ENCODE data around the gene DNAJC4. TPM values are rescaled to one million over a fixed set of nuclear protein-coding genes. Genes with fewer than 3 reads are reported as not detected.

Gene DNAJC4
- total and polyA plus RNA-seq, 2 experiments from 2014 or later, result 12.8 to 58.4 TPM

GRCh38 chr11:64238999-64239398, 8.7 kb downstream of the DNAJC4 start:
- peaks cover 10% of the 10 kb centered on the region for H4K20me1 ChIP-seq (ENCODE audit: insufficient read depth, poor library complexity, severe bottlenecking)
- no peaks in the 10 kb centered on the region for H3K36me3 ChIP-seq (replicated peaks; ENCODE audit: insufficient read depth, low read depth)
- H3K27me3 ChIP-seq, result no peaks in the 10 kb centered on the region
- WGBS (ENCODE audit: low lambda C conversion rate, missing lambda C conversion rate), result 95% methylated on average over 5 of the region's 5 CpGs
- no peak for TF ChIP-seq EZH2phosphoT487 (IDR thresholded peaks at IDR 0.05; ENCODE audit: low read depth, severe bottlenecking, unreplicated experiment)
- no peak for TF ChIP-seq EZH2 (IDR thresholded peaks at IDR 0.05; ENCODE audit: borderline replicate concordance)
- TF ChIP-seq CTCF (IDR thresholded peaks at IDR 0.05; ENCODE audit: poor library complexity), result no peak
- no peaks in the 10 kb centered on the region for H3K9me3 ChIP-seq (ENCODE audit: low read depth)
- H3K4me2 ChIP-seq, result no peak overlapping the region
- no peaks in the 10 kb centered on the region for H3K9me2 ChIP-seq (replicated peaks; ENCODE audit: insufficient read depth)
- no peak overlapping the region for H2AFZ ChIP-seq
- H3K27ac ChIP-seq, result peak overlapping the region; percentile 19
- H3K4me1 ChIP-seq (ENCODE audit: insufficient read depth), result peaks cover 20% of the 10 kb centered on the region
- H3K4me3 ChIP-seq, result no peak overlapping the region
- no peak for DNase-seq (ENCODE audit: low spot score)
- H3K79me2 ChIP-seq, result peaks cover 23% of the 10 kb centered on the region

DNA sequence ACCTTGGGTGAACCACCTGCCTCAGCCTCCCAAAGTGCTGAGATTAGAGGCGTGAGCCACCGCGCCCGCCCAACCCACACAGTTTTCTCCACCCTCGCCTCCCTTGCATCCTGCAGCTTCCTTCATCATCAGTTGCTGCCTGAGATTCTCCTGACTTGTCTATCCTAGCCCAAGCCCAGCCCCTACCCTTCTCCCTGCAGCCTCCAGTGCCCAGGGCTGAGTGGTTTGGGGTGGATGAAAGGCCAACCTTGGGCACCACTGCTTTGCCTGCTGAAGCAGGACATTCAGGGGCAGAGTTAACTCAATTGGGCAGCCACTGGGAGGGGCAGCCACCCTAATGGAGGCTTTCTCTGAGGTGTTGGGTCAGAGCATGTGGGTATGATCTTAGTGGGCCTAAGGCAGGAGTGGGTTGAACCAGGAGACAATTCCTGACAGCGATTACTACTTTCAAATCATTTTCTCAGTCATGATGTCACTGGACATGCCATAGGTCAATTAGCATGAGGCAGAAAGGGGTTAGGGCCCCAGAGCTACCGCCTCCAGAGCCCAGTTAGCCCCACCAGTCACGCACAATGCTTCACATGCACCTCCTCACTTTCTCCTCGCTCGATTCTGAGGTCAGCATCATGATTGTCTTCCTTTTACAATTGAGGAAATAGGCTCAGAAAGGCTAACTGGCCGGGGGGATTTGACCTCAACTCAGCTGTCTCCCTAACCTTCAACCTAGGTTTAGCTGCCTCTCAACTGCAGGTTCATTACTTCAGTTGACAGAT, 9.5 kb downstream of the DNAJC4 start:
- no peak overlapping the region for H2AFZ ChIP-seq
- 93% methylated on average over 11 of the region's 11 CpGs for WGBS (ENCODE audit: low lambda C conversion rate, missing lambda C conversion rate)
- H3K79me2 ChIP-seq, result peaks cover 23% of the 10 kb centered on the region
- H3K27ac ChIP-seq, result peak overlapping the region; percentile 99
- no peaks in the 10 kb centered on the region for H3K9me3 ChIP-seq (ENCODE audit: low read depth)
- H3K36me3 ChIP-seq (replicated peaks; ENCODE audit: insufficient read depth, low read depth), result no peaks in the 10 kb centered on the region
- H4K20me1 ChIP-seq (ENCODE audit: insufficient read depth, poor library complexity, severe bottlenecking), result peaks cover 10% of the 10 kb centered on the region
- no peaks in the 10 kb centered on the region for H3K27me3 ChIP-seq
- no peak overlapping the region for H3K4me3 ChIP-seq
- DNase-seq (ENCODE audit: low spot score), result no peak
- peaks cover 20% of the 10 kb centered on the region for H3K4me1 ChIP-seq (ENCODE audit: insufficient read depth)
- TF ChIP-seq CTCF (IDR thresholded peaks at IDR 0.05; ENCODE audit: poor library complexity) (no peak), EZH2 (IDR thresholded peaks at IDR 0.05; ENCODE audit: borderline replicate concordance) (no peak), EZH2phosphoT487 (IDR thresholded peaks at IDR 0.05; ENCODE audit: low read depth, severe bottlenecking, unreplicated experiment) (no peak)
- no peaks in the 10 kb centered on the region for H3K9me2 ChIP-seq (replicated peaks; ENCODE audit: insufficient read depth)
- H3K4me2 ChIP-seq, result peak overlapping the region; percentile 82

DNA sequence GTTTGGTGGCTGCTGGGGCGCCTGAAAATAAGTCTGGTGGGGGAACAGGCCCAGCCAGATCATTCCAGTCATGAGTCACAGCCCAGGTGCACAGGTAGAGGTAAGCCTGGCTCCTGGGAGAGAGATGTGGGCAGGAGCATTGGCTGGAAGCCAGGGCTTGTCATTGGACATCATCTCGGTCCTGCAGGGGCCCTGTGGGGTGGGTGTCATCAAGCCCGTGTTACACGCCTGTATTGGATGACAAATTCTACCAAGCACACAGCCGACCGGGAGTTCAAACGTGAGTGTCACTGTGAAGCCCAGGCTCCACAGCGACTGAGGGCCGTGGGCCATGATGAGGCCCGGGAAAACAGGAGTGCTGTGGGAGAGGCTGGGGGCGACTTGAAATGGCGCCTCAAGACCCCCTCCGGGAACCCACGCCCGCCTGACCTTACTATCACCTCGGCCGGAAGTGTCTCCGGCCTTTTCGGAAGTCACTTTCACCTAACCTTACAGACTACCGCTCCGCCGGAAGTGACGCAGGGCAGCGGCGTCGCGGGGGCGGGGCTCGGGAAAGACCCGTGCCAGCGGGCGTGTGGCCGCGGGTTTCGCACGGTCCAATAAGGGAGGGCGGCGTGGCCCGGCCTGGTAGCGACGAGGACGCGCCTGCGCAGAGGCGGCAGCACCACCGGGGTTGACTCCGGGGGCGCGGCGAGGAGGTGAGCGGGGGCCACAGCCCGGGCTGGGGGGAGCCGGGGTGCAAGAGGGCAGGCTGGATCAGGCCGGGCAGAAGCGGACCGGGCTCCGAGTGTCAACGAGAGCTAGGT, 10.3 kb downstream of the DNAJC4 start, which contains the start of gene FKBP2:
TSS of gene FKBP2 (plus strand) at position 661 of the 806 bp plus-strand sequence. CDS start 1,293 bp downstream, outside the sequence.
- H3K4me1 ChIP-seq (ENCODE audit: insufficient read depth), result peaks cover 20% of the 10 kb centered on the region
- peak; percentile 99 for DNase-seq (ENCODE audit: low spot score)
- no peaks in the 10 kb centered on the region for H3K27me3 ChIP-seq
- peaks cover 3% of the 10 kb centered on the region for H4K20me1 ChIP-seq (ENCODE audit: insufficient read depth, poor library complexity, severe bottlenecking)
- H2AFZ ChIP-seq, result peak within 1 kb of the TSS; percentile 24
- peak within 1 kb of the TSS; percentile 82 for H3K4me2 ChIP-seq
- H3K79me2 ChIP-seq, result peaks cover 23% of the 10 kb centered on the region
- peak within 1 kb of the TSS; percentile 99 for H3K27ac ChIP-seq
- H3K9me2 ChIP-seq (replicated peaks; ENCODE audit: insufficient read depth), result no peaks in the 10 kb centered on the region
- no peaks in the 10 kb centered on the region for H3K36me3 ChIP-seq (replicated peaks; ENCODE audit: insufficient read depth, low read depth)
- WGBS (ENCODE audit: low lambda C conversion rate, missing lambda C conversion rate), result 3% methylated on average over 48 of the region's 58 CpGs
- no peaks in the 10 kb centered on the region for H3K9me3 ChIP-seq (ENCODE audit: low read depth)
- H3K4me3 ChIP-seq, result peak within 1 kb of the TSS; percentile 32
- TF ChIP-seq EZH2 (IDR thresholded peaks at IDR 0.05; ENCODE audit: borderline replicate concordance) (no peak), CTCF (IDR thresholded peaks at IDR 0.05; ENCODE audit: poor library complexity) (no peak)

Data from hepatocyte (in vitro differentiated cells).